Testis (tissue), 3 donors: ENCODE results near the gene KREMEN2. TPM values are rescaled to one million over a fixed set of nuclear protein-coding genes. Genes with fewer than 3 reads are reported as not detected.
"Not testable (repeated sequence)": the region's sequence is repeated elsewhere in the genome, so short reads cannot be mapped to it uniquely, and the experiment has no call there.

Experiments
- DNase-seq: peaks from one replicate; pipeline ENCODE4 v3.0.0-alpha.2; 2019
- H3K27ac ChIP-seq, 2 donors: fragments of 200-600 bp; sonication (generic); one replicate each; pipeline ENCODE4 v1.5.1; 2019
- H3K27me3 ChIP-seq: fragments of 200-600 bp; sonication (generic); one replicate; pipeline ENCODE4 v1.5.1; 2019
- H3K36me3 ChIP-seq: fragments of 200-600 bp; sonication (generic); one replicate; pipeline ENCODE4 v1.5.1; 2017; ENCODE audit warnings: low read depth; ENCODE audit errors: missing control alignments
- H3K4me1 ChIP-seq: fragments of 200-600 bp; sonication (generic); one replicate; pipeline ENCODE4 v1.5.1; 2019
- H3K4me3 ChIP-seq, 2 donors: fragments of 200-600 bp; sonication (generic); one replicate each; pipeline ENCODE4 v1.5.1; 2017 to 2019
- H3K9me3 ChIP-seq: fragments of 200-600 bp; sonication (generic); one replicate; pipeline ENCODE4 v1.5.1; 2017
- CTCF ChIP-seq, 3 experiments: fragments of 450-650 bp in 2 of 3; fragments of 200-600 bp in 1 of 3; sonication (generic) in 1 of 3; IDR thresholded peaks; one replicate each; pipeline ENCODE4 v1.5.1; 2016 to 2019; ENCODE audit warnings: antibody characterized with exemption in 3 of 3, mild to moderate bottlenecking in 2 of 3, moderate library complexity in 1 of 3
- POLR2A ChIP-seq: fragments of 450-650 bp; IDR thresholded peaks from one replicate; pipeline ENCODE4 v1.6.1; 2017; ENCODE audit warnings: antibody characterized with exemption, mild to moderate bottlenecking, moderate library complexity
- WGBS, 2 donors: methylation state at CpG; one replicate each; pipeline ENCODE4 v1.1.5; 2018; 5-methylcytosine and 5-hydroxymethylcytosine counted together
- intact Hi-C: fragments of 100-400 bp; cut with DNase I; formaldehyde crosslinking; loops from one replicate; pipeline ENCODE4 v1.15.1; 2023; ENCODE audit warnings: low total_unique reads
- polyA plus RNA-seq: library from polyadenylated mRNA; stranded (reverse); fragments of 350-450 nt; fragmentation: Illumina TruSeq; extraction: RNeasy Lipid Tissue Mini Kit (QIAGEN cat#74804); gene quantifications from one replicate; pipeline ENCODE4 v1.2.3, GENCODE V29; 2014; ENCODE audit warnings: low read depth, low replicate concordance; ENCODE audit not compliant: insufficient read depth
- total RNA-seq, 2 donors: library from RNA; depleted of rRNA; stranded (reverse); fragments of >200 nt; gene quantifications; one replicate each; pipeline ENCODE4 v1.2.3, GENCODE V29; 2016

The KREMEN2 gene
- total and polyA plus RNA-seq, 3 donors from 2014 or later, result 0.86 to 1.7 (median 1.7) TPM

- intact Hi-C loops, result no loop called here
- DNase-seq, result no peak
- H3K4me3 ChIP-seq, result no peak overlapping the region
- 88 to 95% methylated on average over 7 to 11 of the region's 11 CpGs for WGBS, 2 donors
- peaks cover 9% of the 10 kb centered on the region for H3K4me1 ChIP-seq
- TF ChIP-seq POLR2A (no peak), CTCF (IDR thresholded peaks at IDR 0.05) (no peak)
- H3K36me3 ChIP-seq, result no peaks in the 10 kb centered on the region
- no peaks in the 10 kb centered on the region for H3K9me3 ChIP-seq
- H3K27me3 ChIP-seq, result no peaks in the 10 kb centered on the region
- H3K27ac ChIP-seq, result no peak overlapping the region
These were observed 35.3 kb upstream of the KREMEN2 start for GRCh38 chr16:2928796-2929195.

- WGBS, 2 donors, result 90 to 97% methylated on average over 12 to 13 of the region's 14 CpGs
- H3K9me3 ChIP-seq, result no peaks in the 10 kb centered on the region
- no peak overlapping the region for H3K27ac ChIP-seq
- TF ChIP-seq CTCF (IDR thresholded peaks at IDR 0.05) (no peak), POLR2A (no peak)
- intact Hi-C loops, result no loop called here
- DNase-seq, result no peak
- H3K36me3 ChIP-seq, result no peaks in the 10 kb centered on the region
- peaks cover 9% of the 10 kb centered on the region for H3K4me1 ChIP-seq
- H3K4me3 ChIP-seq, result no peak overlapping the region
- H3K27me3 ChIP-seq, result no peaks in the 10 kb centered on the region
These were observed 34.4 kb upstream of the KREMEN2 start for GRCh38 chr16:2929693-2930092.

GRCh38 chr16:2930236-2930635 is 33.8 kb upstream of the KREMEN2 start:
- H3K36me3 ChIP-seq, result no peaks in the 10 kb centered on the region
- intact Hi-C loops, result no loop called here

GRCh38 chr16:2931231-2931914 is 32.7 kb upstream of the KREMEN2 start:
- H3K27me3 ChIP-seq, DNase-seq, intact Hi-C loops, H3K4me1 ChIP-seq, H3K9me3 ChIP-seq, H3K27ac ChIP-seq, H3K4me3 ChIP-seq, H3K36me3 ChIP-seq: not testable (repeated sequence)
- 86 to 88% methylated on average over 12 to 13 of the region's 13 CpGs for WGBS, 2 donors

More at GRCh38 chr16:2930236-2930635, 33.8 kb upstream of the KREMEN2 start:
- WGBS, 2 donors, result 92 to 96% methylated on average over 10 to 15 of the region's 15 CpGs
- H3K27me3 ChIP-seq, result no peaks in the 10 kb centered on the region
- H3K9me3 ChIP-seq, result no peaks in the 10 kb centered on the region
- DNase-seq, result no peak
- no peak overlapping the region for H3K4me3 ChIP-seq
- TF ChIP-seq POLR2A (no peak), CTCF (IDR thresholded peaks at IDR 0.05) (no peak)
- peaks cover 9% of the 10 kb centered on the region for H3K4me1 ChIP-seq
- H3K27ac ChIP-seq, result no peak overlapping the region

GRCh38 chr16:2933136-2933535 is 30.9 kb upstream of the KREMEN2 start:
- Histone ChIP-seq H3K4me1 (no peaks in the 10 kb centered on the region), H3K36me3 (no peaks in the 10 kb centered on the region), H3K27me3 (no peaks in the 10 kb centered on the region), H3K4me3 (no peak overlapping the region), H3K9me3 (no peaks in the 10 kb centered on the region), H3K27ac (no peak overlapping the region)
- WGBS, 2 donors, result 92% methylated on average over 30 of the region's 30 CpGs; no CpG with 5 or more reads in 1 of the 2 donors
- no peak for DNase-seq
- intact Hi-C loops, result no loop called here
- TF ChIP-seq POLR2A (no peak), CTCF (IDR thresholded peaks at IDR 0.05) (no peak)
